ENCODE measurements around the gene JAK1. TPM values are rescaled to one million over a fixed set of nuclear protein-coding genes. Genes with fewer than 3 reads are reported as not detected.

JAK1 gene
- total and polyA plus RNA-seq, 7 donors: 43.8 to 143 (median 99.6) TPM

- 40 to 48% methylated on average over 3 of the region's 3 CpGs for WGBS, 2 donors
- DNase-seq: no peak
- H3K27me3 ChIP-seq: no peaks in the 10 kb centered on the region
- intact Hi-C loops (cut with DNase I): no loop called here
- H3K27ac ChIP-seq: no peak overlapping the region
- no peaks in the 10 kb centered on the region for H3K9me3 ChIP-seq
- TF ChIP-seq EP300 (IDR thresholded peaks at IDR 0.05) (no peak), POLR2A (IDR thresholded peaks at IDR 0.05) (no peak), POLR2AphosphoS5 (IDR thresholded peaks at IDR 0.05) (no peak)
- TF ChIP-seq, protein P1, sequence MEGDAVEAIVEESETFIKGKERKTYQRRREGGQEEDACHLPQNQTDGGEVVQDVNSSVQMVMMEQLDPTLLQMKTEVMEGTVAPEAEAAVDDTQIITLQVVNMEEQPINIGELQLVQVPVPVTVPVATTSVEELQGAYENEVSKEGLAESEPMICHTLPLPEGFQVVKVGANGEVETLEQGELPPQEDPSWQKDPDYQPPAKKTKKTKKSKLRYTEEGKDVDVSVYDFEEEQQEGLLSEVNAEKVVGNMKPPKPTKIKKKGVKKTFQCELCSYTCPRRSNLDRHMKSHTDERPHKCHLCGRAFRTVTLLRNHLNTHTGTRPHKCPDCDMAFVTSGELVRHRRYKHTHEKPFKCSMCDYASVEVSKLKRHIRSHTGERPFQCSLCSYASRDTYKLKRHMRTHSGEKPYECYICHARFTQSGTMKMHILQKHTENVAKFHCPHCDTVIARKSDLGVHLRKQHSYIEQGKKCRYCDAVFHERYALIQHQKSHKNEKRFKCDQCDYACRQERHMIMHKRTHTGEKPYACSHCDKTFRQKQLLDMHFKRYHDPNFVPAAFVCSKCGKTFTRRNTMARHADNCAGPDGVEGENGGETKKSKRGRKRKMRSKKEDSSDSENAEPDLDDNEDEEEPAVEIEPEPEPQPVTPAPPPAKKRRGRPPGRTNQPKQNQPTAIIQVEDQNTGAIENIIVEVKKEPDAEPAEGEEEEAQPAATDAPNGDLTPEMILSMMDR (IDR thresholded peaks at IDR 0.05): no peak
- H3K4me3 ChIP-seq: no peak overlapping the region
- peaks cover 0 to 41% (median 22%) of the 10 kb centered on the region in 4 donors for H3K4me1 ChIP-seq
- H3K36me3 ChIP-seq: no peaks in the 10 kb centered on the region
These were observed 17.2 kb downstream of the JAK1 start for GRCh38 chr1:64948905-64949833.

GRCh38 chr1:64948216-64948615 is 18.1 kb downstream of the JAK1 start:
- Histone ChIP-seq H3K4me1 (peaks cover 0 to 41% (median 20%) of the 10 kb centered on the region in 4 donors), H3K27me3 (no peaks in the 10 kb centered on the region), H3K9me3 (no peaks in the 10 kb centered on the region), H3K4me3 (no peak overlapping the region), H3K36me3 (no peaks in the 10 kb centered on the region), H3K27ac (no peak overlapping the region)
- TF ChIP-seq POLR2A (IDR thresholded peaks at IDR 0.05): no peak
- TF ChIP-seq, protein P1 (IDR thresholded peaks at IDR 0.05): no peak
- no peak for TF ChIP-seq POLR2AphosphoS5 (IDR thresholded peaks at IDR 0.05)
- no peak for TF ChIP-seq EP300 (IDR thresholded peaks at IDR 0.05)
- 92 to 94% methylated on average over 2 of the region's 2 CpGs for WGBS, 2 donors
- intact Hi-C loops (cut with DNase I): no loop called here
- no peak for DNase-seq

DNA sequence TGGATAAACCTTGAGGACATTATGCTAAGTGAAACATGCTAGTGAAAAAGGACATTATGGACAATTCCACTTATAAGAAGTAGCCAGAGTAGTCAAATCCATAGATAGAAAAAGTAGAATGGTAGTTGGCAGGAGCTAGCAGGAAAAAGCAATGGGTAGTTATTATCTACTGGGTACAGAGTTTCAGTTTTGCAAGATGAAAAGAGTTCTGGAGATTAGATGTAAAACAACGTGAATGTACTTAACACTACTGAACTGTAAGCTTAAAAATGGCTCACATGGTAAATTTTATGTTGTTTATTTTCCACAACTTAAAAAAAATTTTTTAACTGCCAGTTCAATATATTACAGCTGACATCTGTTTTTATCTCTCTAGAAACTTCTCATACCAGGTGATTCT is 19.4 kb downstream of the JAK1 start:
- Histone ChIP-seq H3K27ac (no peak overlapping the region), H3K27me3 (no peaks in the 10 kb centered on the region), H3K4me1 (peaks cover 0 to 37% (median 21%) of the 10 kb centered on the region in 4 donors), H3K4me3 (no peak overlapping the region), H3K9me3 (no peaks in the 10 kb centered on the region), H3K36me3 (no peaks in the 10 kb centered on the region)
- TF ChIP-seq POLR2AphosphoS5 (IDR thresholded peaks at IDR 0.05) (no peak), POLR2A (IDR thresholded peaks at IDR 0.05) (no peak), EP300 (IDR thresholded peaks at IDR 0.05) (no peak)
- TF ChIP-seq, protein P1 (IDR thresholded peaks at IDR 0.05): no peak
- WGBS, 2 donors: 0 to 43% methylated on average over 1 of the region's 1 CpG
- DNase-seq: no peak
- intact Hi-C loops (cut with DNase I): no loop called here

- intact Hi-C loops (cut with DNase I): no loop called here
- no peaks in the 10 kb centered on the region for H3K27me3 ChIP-seq
- TF ChIP-seq POLR2AphosphoS5 (IDR thresholded peaks at IDR 0.05) (no peak), EP300 (IDR thresholded peaks at IDR 0.05) (no peak), POLR2A (IDR thresholded peaks at IDR 0.05) (no peak)
- TF ChIP-seq, protein P1 (IDR thresholded peaks at IDR 0.05): no peak
- no peak for DNase-seq
- H3K9me3 ChIP-seq: no peaks in the 10 kb centered on the region
- no peak overlapping the region for H3K27ac ChIP-seq
- H3K4me3 ChIP-seq: no peak overlapping the region
- H3K36me3 ChIP-seq: no peaks in the 10 kb centered on the region
- peaks cover 0 to 37% (median 21%) of the 10 kb centered on the region in 4 donors for H3K4me1 ChIP-seq
- 97% methylated on average over 6 of the region's 6 CpGs for WGBS, 2 donors
These were observed 21.4 kb downstream of the JAK1 start for GRCh38 chr1:64944913-64945312.

Data from sigmoid colon (tissue), 7 donors.